Anterior cingulate cortex (tissue), 58 donors: ENCODE data around the gene TCERG1L.

Source experiments
- DNase-seq, 58 donors: peaks; one replicate each; lab custom pipeline; 2025; lab: John Stamatoyannopoulos, UW

Gene TCERG1L

GRCh38 chr10:131116216-131116990, 195.1 kb downstream of the TCERG1L start:
- no peak for DNase-seq

GRCh38 chr10:131115801-131116200, 195.7 kb downstream of the TCERG1L start:
- no peak for DNase-seq

- DNase-seq = no peak
These were observed 196.2 kb downstream of the TCERG1L start for GRCh38 chr10:131115321-131115720.

- no peak for DNase-seq
These were observed 196.7 kb downstream of the TCERG1L start for GRCh38 chr10:131114846-131115245.

- DNase-seq = no peak
These were observed 197.7 kb downstream of the TCERG1L start for GRCh38 chr10:131113709-131114291.

- DNase-seq = no peak
These were observed 198.4 kb downstream of the TCERG1L start for GRCh38 chr10:131113165-131113564.

- DNase-seq = no peak
These were observed 198.8 kb downstream of the TCERG1L start for GRCh38 chr10:131112691-131113090.

GRCh38 chr10:131111471-131112080, 199.9 kb downstream of the TCERG1L start:
- no peak for DNase-seq

- no peak for DNase-seq
These were observed 200.5 kb downstream of the TCERG1L start for GRCh38 chr10:131111007-131111406.

GRCh38 chr10:131110241-131110783, 201.2 kb downstream of the TCERG1L start:
- no peak for DNase-seq

GRCh38 chr10:131109726-131110125, 201.8 kb downstream of the TCERG1L start:
- peak in 36 of 58 donors; percentile 7 to 70 (median 30) for DNase-seq

- no peak for DNase-seq
These were observed 202.2 kb downstream of the TCERG1L start for GRCh38 chr10:131109291-131109690.

- no peak for DNase-seq
These were observed 203.6 kb downstream of the TCERG1L start for GRCh38 chr10:131107970-131108369.

- peak in 10 of 58 donors; percentile 9 to 44 (median 20) for DNase-seq
These were observed 208.8 kb downstream of the TCERG1L start for GRCh38 chr10:131102676-131103075.

- DNase-seq = no peak
These were observed 209.4 kb downstream of the TCERG1L start for GRCh38 chr10:131102147-131102546.

- DNase-seq = peak in 1 of 58 donors; percentile 7
These were observed 210.8 kb downstream of the TCERG1L start for GRCh38 chr10:131100418-131101410.

GRCh38 chr10:131099028-131099726, 212.3 kb downstream of the TCERG1L start:
- no peak for DNase-seq

- no peak for DNase-seq
These were observed 213.0 kb downstream of the TCERG1L start for GRCh38 chr10:131098416-131098952.

- no peak for DNase-seq
These were observed 215.5 kb downstream of the TCERG1L start for GRCh38 chr10:131096031-131096430.
